Gastrocnemius medialis (tissue), 4 donors: ENCODE data around the gene ARID5A. TPM values are rescaled to one million over a fixed set of nuclear protein-coding genes. Genes with fewer than 3 reads are reported as not detected.
A peak's percentile ranks its signal among the peaks of the same experiment; 100 is the strongest.

Experiments used
- ATAC-seq, 2 donors: fragments of 150-250 bp; one replicate each; pipeline ENCODE4 v1.9.1; 2016
- DNase-seq, 2 donors: peaks; one replicate each; pipeline ENCODE4 v3.0.0-alpha.2; 2019
- H3K27ac ChIP-seq, 4 donors: fragments of 200-600 bp; sonication (generic); 1 replicate in 1 of 4; 2 replicates in 3 of 4; pipeline ENCODE4 v1.5.1; 2016 to 2018; ENCODE audit warnings: mild to moderate bottlenecking in 2 of 4, moderate library complexity in 1 of 4
- H3K27me3 ChIP-seq, 3 donors: fragments of 200-600 bp; sonication (generic) in 2 of 3; 1 replicate in 1 of 3; 2 replicates in 2 of 3; pipeline versions ENCODE4 v1.5.1 to v1.6.0; 2016 to 2019; ENCODE audit warnings: mild to moderate bottlenecking in 1 of 3, moderate library complexity in 1 of 3
- H3K36me3 ChIP-seq, 2 donors: fragments of 200-600 bp; sonication (generic) in 1 of 2; one replicate each; pipeline ENCODE4 v1.5.1; 2017 to 2018
- H3K4me1 ChIP-seq, 2 donors: fragments of 200-600 bp; sonication (generic) in 1 of 2; one replicate each; pipeline ENCODE4 v1.5.1; 2016 to 2017; ENCODE audit warnings: mild to moderate bottlenecking in 2 of 2
- H3K4me3 ChIP-seq, 4 donors: fragments of 200-600 bp; sonication (generic) in 3 of 4; 1 replicate in 1 of 4; 2 replicates in 3 of 4; pipeline ENCODE4 v1.5.1; 2016 to 2019; ENCODE audit warnings: mild to moderate bottlenecking in 2 of 4
- H3K9me3 ChIP-seq, 3 donors: fragments of 200-600 bp; sonication (generic) in 2 of 3; 1 replicate in 1 of 3; 2 replicates in 2 of 3; pipeline ENCODE4 v1.5.1; 2016 to 2019
- CTCF ChIP-seq, 5 experiments: fragments of 450-650 bp in 3 of 5; fragments of 200-600 bp in 2 of 5; sonication (generic) in 2 of 5; IDR thresholded peaks in 4 of 5; conservative IDR thresholded peaks in 1 of 5; 1 replicate in 4 of 5; 2 replicates in 1 of 5; pipeline ENCODE4 v1.5.1; 2016 to 2019; ENCODE audit warnings: antibody characterized with exemption in 5 of 5, mild to moderate bottlenecking in 3 of 5, moderate library complexity in 3 of 5
- POLR2A ChIP-seq, 2 donors: fragments of 450-650 bp; IDR thresholded peaks; one replicate each; pipeline ENCODE4 v1.6.1; 2017; ENCODE audit warnings: antibody characterized with exemption in 2 of 2, mild to moderate bottlenecking in 2 of 2, moderate library complexity in 2 of 2
- in situ Hi-C, 4 donors: fragments of 200-750 bp; cut with MboI; loops; one replicate each; pipeline versions ENCODE4 v1.15.0 to v1.8.0; 2017; ENCODE audit warnings: low sequenced_read_pairs in 4 of 4
- intact Hi-C: fragments of 100-400 bp; cut with DNase I; formaldehyde crosslinking; loops from one replicate; pipeline ENCODE4 v1.15.1; 2023; ENCODE audit warnings: low total_unique reads
- total RNA-seq, 4 donors: library from RNA; depleted of rRNA; stranded (reverse); fragments of >200 nt; gene quantifications; one replicate each; pipeline versions ENCODE4 v1.1.0 to v1.2.3, GENCODE V29; 2016

ARID5A gene
- total RNA-seq, 4 donors from 2014 or later = 6.7 to 126 (median 30.5) TPM

- no peaks in the 10 kb centered on the region for H3K9me3 ChIP-seq
- no peaks in the 10 kb centered on the region for H3K27me3 ChIP-seq
- DNase-seq (no peak), ATAC-seq (no peak)
- in situ Hi-C loops (loop anchor here in 1 of 4 donors (25.0 kb wide), 1 partner anchor 1135 kb away; the partner anchor contains the start of genes ACTR1B and C2orf92), intact Hi-C loops (no loop called here)
- peak overlapping the region; percentile 65 to 76 (median 66) for H3K27ac ChIP-seq
- no peak for TF ChIP-seq POLR2A (IDR thresholded peaks at IDR 0.05)
- peak in 2 of 5 experiments; percentile 35 to 53 for TF ChIP-seq CTCF (IDR thresholded peaks at IDR 0.05 in 4 of 5, conservative IDR thresholded peaks at IDR 0.05 in 1 of 5)
- peak overlapping the region; percentile 46 to 66 (median 60) for H3K4me3 ChIP-seq
- H3K36me3 ChIP-seq = no peaks in the 10 kb centered on the region
- peaks cover 27 to 28% of the 10 kb centered on the region in 2 donors for H3K4me1 ChIP-seq
Observed at GRCh38 chr2:96527286-96528005, 9.1 kb upstream of the ARID5A start.

GRCh38 chr2:96528006-96528699 is 8.4 kb upstream of the ARID5A start:
- peaks cover 34 to 35% of the 10 kb centered on the region in 2 donors for H3K4me1 ChIP-seq
- in situ Hi-C loops = loop anchor here in 1 of 4 donors (25.0 kb wide), 1 partner anchor 1134 kb away; the partner anchor contains the start of genes ACTR1B and C2orf92

GRCh38 chr2:96528700-96529375 is 7.7 kb upstream of the ARID5A start:
- intact Hi-C loops = no loop called here
- ATAC-seq = no peak
- Histone ChIP-seq H3K9me3 (no peaks in the 10 kb centered on the region), H3K27ac (peak overlapping the region; percentile 65 to 76 (median 66)), H3K4me1 (peaks cover 40 to 41% of the 10 kb centered on the region in 2 donors), H3K4me3 (peak overlapping the region in 1 of 4 donors; percentile 59), H3K36me3 (no peaks in the 10 kb centered on the region), H3K27me3 (no peaks in the 10 kb centered on the region)
- no peak for DNase-seq
- no peak for TF ChIP-seq POLR2A (IDR thresholded peaks at IDR 0.05)
- TF ChIP-seq CTCF (IDR thresholded peaks at IDR 0.05 in 4 of 5, conservative IDR thresholded peaks at IDR 0.05 in 1 of 5) = no peak
- in situ Hi-C loops = loop anchor here in 1 of 4 donors (25.0 kb wide), 1 partner anchor 1133 kb away; the partner anchor contains the start of genes ACTR1B and C2orf92

More at GRCh38 chr2:96528006-96528699, 8.4 kb upstream of the ARID5A start:
- H3K36me3 ChIP-seq = no peaks in the 10 kb centered on the region
- TF ChIP-seq CTCF (IDR thresholded peaks at IDR 0.05 in 4 of 5, conservative IDR thresholded peaks at IDR 0.05 in 1 of 5) (no peak), POLR2A (IDR thresholded peaks at IDR 0.05) (no peak)
- peak overlapping the region; percentile 65 to 76 (median 66) for H3K27ac ChIP-seq
- intact Hi-C loops = no loop called here
- peak in 1 of 2 donors; percentile 3 for ATAC-seq
- no peak for DNase-seq
- no peaks in the 10 kb centered on the region for H3K9me3 ChIP-seq
- peak overlapping the region; percentile 46 to 66 (median 60) for H3K4me3 ChIP-seq
- no peaks in the 10 kb centered on the region for H3K27me3 ChIP-seq

- no peaks in the 10 kb centered on the region for H3K27me3 ChIP-seq
- ATAC-seq (no peak), DNase-seq (no peak)
- H3K36me3 ChIP-seq = no peaks in the 10 kb centered on the region
- peaks cover 47 to 48% of the 10 kb centered on the region in 2 donors for H3K4me1 ChIP-seq
- no peak overlapping the region for H3K4me3 ChIP-seq
- H3K9me3 ChIP-seq = no peaks in the 10 kb centered on the region
- peak overlapping the region in 3 of 4 donors; percentile 65 to 76 (median 65) for H3K27ac ChIP-seq
- no peak for TF ChIP-seq POLR2A (IDR thresholded peaks at IDR 0.05)
- no peak for TF ChIP-seq CTCF (IDR thresholded peaks at IDR 0.05 in 4 of 5, conservative IDR thresholded peaks at IDR 0.05 in 1 of 5)
- intact Hi-C loops = loop anchor here (5.0 to 10.0 kb wide), 4 partner anchors 68 to 1635 kb away; partner anchors contain the start of genes KANSL3 and STARD7
- in situ Hi-C loops = loop anchor here in 2 of 4 donors (10.0 to 25.0 kb wide), 2 partner anchors 105 to 1133 kb away; partner anchors contain the start of genes ACTR1B (in 1 of the 2), C2orf92 (in 1 of the 2) and KANSL3 (in 1 of the 2)
Observed at GRCh38 chr2:96529376-96530143, 7.0 kb upstream of the ARID5A start.
